GM21360 (cell line): ENCODE measurements around the gene TRIM47.
A peak's percentile ranks its signal among the peaks of the same experiment; 100 is the strongest.

Experiments used
- ATAC-seq: cut with Tn5 transposase; IDR thresholded peaks from one replicate; pipeline ENCODE4 v1.9.1; 2021; ENCODE audit warnings: mild to moderate bottlenecking, moderate library complexity; ENCODE audit not compliant: unreplicated experiment

Gene TRIM47

DNA sequence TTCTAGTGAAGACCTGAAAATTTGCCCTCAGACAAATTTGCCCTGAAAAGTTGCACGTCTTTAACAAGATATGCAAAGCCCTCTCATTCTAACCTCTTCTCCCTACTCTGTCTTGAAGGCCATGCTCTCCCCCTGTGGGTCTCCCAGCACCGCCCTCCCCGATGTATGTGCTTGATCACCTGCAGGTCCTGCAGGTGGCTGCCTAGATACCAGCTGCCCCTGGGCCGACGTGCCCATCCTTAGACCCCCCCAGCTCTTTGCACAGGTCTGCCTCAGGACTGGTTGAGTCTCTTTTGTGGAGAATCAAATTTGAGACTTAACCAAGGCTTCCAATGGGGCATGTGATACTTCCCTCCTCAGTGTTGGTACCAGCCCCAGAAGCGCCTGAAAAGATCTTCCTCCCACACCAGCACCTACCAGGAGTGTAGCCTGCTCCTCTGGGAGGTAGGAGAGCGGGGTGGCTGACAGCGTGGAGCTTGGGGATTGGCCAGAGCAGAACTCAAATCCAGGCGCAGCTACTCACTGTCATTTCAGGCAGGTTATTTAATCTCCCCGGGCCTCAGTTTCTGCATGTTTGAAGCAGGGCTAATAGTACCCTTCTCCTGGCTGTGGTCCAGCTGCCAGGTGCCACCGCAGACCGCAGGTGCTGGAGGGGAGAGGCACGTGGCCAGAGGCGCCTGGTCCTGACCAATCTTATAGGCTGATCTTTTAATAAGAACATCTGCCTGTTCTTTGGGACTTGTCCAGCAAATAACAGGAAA, 30.9 kb upstream of the TRIM47 start:
- no peak for ATAC-seq

DNA sequence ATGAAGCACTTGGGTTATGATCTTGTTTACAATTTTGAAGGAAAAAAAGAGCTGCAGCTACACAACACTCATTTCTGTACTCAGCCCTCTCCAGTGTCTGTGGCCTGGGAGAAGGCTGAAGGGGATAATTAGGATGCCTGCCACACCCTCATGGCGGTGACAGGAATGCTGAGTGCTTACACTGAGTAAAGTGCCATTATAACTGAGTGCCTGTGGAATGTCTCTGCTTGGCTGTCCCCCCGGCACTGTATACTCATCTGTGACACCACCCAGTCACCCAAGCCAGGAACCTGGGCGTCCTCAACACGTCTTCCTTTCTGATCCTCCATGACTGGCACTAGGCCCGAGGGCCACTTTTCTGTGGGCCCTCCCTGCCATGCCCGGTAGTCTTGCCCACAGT, 29.8 kb upstream of the TRIM47 start:
- ATAC-seq, result no peak

DNA sequence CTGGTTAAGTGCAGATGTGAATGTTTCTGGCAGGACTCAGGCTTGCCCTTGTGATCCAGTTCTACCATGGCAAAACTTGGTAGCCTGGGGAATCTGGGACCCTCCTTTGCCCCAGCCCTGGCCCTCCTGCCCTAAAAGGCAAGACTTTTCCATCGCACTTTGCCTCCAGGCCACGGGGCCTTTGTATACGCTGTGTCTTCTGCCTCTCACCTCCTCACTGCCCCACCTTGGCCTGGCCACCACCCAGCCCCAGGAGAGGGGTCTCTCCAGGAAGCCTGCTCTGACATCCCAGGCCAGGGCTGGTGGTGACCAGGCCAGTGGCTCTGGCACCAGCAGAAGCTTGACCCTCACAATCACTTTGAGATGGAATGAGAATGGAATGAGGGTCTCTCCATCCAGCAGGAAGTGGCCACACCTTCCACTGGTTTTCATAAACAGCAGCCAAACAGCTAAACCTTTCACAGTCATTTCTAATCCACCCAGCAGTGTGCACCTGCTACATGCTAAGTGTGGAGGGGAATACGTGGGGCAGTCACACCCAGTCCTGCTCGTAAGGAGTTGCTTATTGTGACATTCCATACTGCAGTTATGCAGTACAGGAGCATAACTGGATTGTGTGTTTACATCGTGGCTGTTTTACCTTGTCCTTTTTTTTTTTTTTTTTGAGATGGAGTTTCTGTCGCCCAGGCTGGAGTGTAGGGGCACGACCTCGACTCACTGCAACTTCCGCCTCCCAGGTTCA, 27.9 kb upstream of the TRIM47 start:
- ATAC-seq, result no peak

DNA sequence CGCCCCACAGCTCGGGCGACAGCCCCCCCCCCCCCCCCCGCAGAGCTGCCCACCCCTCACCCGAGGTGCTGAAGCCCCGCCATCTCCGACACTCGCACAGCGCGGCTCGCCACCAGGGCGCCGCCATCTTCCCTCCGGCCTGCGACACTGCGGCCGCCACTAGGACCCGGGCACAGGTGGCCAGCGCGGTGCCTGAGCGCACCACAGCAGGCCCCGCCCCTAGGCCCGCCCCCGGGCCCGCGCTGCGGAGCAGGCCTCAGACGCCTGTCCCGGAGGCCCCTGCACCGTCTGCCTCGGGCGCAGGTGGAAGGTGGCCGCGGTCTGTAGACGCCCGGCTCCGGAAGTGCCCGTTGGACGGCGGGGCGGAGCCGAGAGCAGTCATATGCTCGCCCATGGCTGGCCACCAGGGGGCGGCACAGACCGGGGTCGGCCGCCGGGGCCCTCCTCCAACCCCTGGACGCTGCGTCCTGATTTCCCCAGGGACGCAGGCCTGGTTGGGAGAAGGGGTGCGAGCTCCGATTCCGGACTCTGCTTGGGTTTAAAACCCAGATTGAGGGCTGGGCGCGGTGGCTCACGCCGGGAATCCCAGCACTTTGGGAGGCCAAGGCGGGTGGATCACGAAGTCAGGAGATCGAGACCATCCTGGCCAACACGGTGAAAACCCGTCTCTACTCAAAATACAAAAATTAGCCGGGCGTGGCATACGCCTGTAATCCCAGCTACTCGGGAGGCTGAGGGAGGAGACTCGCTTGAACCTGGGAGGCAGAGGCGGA, 26.6 kb upstream of the TRIM47 start, which contains the start of gene MRPL38:
TSS of gene MRPL38 (minus strand) at position 136 of the 773 bp plus-strand sequence. CDS start at position 127, 9 bp downstream.
- ATAC-seq, result peak; percentile 92

DNA sequence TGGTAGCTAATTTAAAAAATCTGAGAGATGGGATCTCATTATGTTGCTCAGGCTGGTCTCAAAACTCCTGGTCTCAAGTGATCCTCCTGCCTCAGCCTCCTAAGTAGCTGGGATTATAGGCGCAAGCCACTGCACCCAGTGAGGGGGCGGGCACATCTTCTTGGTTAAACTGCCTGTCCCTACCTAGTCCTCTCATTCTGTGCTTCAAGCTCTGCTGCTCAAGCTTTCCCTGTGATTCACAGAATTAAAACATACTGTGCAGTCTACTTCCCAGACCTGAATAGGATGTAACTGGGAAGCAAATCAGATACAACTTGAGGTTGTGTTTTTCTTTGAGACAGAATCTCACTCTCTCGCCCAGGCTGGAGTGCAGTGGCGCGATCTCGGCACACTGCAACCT, 24.0 kb upstream of the TRIM47 start:
- no peak for ATAC-seq

DNA sequence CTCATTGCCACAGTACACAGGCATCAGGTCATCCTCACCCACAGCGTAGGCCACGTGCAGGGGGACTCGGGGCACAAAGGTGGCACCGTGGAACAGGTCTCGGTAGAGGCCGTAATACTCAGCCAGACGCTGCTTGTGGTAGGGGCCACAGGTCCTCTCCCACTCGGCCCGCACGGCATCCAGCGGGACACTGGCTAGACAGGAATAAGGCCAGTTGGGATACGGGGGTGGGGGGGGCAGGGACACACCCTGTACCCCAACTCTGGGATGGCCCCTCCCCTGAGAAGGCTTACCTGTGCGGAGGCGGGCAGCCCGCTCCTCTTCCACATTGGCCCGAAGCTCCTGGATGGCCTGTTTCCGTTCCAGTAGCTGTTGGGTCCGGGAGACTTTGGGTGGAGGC, 23.3 kb upstream of the TRIM47 start:
- ATAC-seq, result no peak

DNA sequence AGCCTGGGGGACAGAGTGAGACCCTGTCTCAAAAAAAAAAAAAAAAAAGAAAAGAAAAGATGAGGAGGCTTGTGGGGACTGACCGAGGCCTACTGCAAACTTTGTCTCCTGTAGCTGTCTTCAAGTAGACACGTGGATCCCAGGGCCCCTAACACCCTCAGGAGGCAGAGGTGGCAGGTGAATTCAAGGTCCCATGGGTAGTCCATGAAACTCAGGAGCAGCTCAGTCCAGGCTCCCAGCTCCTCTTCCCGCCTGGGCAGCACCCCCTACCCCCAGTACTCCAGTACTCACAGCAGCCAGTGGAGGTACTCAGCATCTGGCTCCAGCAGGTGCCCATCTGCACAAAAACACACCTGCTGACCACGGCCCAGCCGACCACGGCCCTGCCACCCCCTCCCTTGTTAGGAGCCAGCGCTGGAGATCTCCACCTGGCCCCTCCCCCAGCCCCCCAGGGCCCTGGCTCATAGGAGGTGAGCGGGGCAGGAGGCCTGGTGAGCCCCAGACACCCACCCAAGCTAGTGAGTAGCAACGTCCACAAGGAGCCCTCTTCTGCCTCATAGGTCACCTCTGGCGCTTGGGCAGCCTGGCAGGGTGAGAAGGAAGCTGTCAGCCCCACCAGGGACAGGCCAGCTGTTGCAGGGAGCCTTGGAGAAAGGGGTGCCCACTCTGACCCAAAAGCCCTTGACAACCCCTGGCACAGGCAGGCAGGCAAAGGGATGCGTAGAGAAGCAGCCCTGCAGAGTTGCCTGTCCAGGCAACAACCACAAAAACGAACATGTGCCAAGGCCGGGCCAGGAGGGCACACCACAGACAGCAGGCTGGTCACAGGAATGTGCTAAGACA, 22.5 kb upstream of the TRIM47 start:
- ATAC-seq, result no peak

DNA sequence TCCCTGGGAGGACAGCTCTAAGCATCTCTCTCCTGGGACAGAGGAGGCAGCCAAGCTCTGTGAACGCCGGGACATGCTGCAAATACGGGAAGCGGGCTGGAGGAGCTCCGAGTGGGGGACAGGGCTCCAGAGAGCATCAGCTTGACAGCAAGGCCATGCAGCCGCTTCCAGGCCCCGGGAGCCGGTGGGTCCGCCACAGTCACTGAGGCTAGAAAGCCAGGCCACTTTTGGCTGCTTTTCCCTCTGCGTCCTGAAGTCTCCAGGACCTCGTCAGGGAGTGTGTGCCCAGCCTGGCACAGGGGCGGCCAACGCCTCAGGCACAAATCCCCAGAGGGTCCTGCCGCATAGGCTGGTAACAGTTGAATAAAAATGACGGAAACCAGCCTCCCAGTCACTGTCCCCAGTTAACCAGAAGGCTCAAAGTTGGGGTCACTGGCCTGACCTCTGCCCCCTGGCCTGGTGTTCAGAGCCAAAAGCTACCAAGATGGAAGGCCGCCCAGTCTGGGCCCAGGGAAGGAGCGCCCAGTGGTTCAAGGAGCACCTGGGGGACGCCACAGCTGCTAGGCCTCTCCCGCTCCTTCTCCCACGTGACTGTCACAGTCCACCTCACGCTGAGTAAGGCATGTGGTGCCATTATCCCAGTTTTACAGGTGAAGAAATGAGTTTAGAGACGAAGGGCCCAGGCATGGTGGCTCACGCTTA, 21.5 kb upstream of the TRIM47 start:
- ATAC-seq, result no peak

DNA sequence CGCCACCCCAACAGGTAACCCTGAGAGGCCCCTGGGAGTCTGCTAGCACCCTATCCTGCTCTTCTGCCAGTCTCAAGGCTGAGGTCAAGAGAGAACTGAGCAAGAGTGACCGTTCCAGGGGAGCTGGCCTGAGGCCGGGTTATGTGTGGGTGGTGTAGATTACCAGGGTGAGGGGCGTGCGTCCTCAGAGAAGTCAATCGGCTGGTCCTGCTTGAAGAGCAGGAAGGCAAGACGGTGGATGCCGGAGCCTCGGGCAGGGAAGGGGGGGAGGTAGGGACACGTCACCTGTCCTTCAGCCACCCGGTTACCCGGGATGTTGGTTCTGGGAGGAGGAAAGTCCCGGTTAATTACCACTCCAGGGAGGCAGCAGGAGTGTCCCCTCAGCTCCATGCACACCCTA, 21.0 kb upstream of the TRIM47 start:
- no peak for ATAC-seq

DNA sequence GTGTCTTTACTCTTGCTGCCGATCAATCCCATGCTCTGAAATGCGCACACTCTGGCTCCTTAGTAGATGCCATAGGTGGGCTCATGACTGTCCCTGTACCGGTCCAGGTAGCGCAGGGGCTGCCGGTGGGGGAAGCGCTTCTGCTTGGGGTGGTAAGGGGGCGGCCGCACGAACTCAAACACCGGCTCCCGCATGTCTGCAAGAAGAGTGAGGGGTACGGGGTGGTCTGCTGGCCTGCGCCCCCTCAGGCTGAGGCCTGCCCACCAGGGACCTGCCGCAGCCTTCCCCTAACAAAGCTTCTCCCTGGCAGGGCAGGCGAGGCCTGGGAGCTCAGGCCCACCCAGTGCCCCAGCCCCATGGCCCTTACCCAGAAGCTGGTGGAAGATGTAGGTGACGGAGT, 20.4 kb upstream of the TRIM47 start:
- ATAC-seq, result no peak

DNA sequence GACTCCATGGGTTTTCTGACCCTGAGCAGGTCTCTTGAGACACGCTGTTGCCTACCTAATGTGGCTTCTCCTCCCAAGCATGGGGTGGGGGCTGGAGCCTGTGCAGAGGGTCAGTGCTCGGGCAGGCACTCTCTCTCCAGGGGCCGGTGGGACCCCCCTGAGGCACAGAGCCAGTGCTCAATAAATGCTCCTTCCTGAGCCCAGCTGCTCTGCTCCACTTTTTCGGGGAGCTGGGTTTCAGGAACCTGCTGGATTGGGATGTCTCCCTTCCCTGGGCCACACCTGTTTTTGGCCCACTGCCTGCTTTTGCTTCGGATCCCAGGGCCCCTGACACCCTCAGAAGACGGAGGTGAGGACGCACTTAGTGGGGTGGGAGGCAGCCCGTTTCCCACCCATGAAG, 19.7 kb upstream of the TRIM47 start:
- no peak for ATAC-seq

DNA sequence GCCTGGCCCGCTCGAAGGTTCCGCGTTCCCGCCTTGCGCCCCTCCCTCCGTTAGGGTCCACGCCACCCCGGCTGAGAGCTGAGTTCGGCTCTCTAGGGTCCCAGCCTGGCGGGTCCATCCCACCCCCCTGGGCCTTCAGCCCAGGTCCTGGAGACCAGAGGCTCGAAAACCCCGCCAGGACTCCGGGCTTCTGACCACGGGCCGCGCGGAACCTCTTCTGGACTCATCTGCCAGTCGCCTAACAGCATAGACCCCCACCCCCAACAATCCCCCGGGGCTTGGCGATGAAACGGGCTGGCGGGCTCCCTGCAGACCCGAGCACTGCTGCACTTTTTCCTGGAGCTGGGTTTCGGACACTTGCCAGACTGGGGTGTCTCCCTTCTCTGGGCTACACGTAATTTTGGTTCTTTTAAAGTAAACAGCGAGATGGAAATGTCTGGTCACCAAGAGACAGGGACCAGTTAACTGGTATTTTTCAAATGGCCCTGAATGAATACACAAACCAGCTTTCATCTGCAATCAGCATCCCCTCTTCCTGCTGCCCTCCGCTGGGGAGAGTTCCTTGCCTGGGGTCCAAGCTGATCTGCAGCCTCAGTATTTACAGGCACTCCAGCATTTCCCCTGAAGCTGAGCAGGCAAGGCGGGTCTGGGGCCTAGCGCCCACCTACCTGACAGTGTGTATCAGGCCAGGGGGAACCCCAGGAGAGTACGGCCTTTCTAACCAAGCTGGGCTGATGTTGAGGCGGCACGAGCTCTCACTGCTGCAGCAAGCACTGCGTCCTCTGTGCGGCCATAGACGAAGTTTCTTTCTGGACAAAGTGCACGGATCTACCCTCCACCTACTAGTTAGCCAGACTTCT, 19.0 kb upstream of the TRIM47 start:
- peak; percentile 19 for ATAC-seq

DNA sequence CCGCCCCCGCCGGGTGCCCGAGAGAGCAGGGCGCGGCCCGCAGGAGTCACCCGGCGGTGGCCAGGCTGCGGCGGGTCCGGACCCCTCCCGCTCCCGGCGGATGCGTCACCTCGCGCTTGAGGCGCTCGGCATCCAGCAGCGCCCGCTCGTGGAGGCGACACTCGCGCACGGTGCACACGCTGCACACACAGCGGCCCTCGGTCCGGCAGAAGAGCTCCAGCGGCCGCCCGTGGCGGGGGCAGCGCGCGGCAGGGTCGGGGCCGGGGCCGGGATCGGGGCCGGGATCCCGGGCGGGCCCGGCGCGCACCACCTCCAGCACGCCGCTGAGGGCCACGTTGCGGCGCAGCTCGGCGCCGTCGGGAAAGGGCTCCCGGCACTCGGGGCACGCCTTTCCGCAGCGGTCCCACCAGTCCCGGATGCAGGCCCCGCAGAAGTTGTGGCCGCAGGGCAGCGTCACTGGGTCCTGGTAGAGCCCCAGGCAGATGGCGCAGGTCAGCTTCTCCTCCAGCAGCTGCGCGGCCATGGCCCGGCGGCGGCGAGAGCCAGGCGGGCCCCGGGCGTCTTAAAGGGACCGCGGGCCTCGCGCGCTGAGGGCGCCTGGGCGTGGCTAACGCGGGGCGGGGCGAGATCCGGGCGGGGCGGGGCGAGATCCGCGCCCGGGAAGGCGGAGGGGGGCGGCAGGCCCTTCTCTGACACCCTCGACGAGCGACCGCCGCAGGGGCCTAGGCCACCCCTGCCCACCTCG, 18.2 kb upstream of the TRIM47 start, which contains the start of gene TRIM65:
TSS of gene TRIM65 (minus strand) at position 537 of the 745 bp plus-strand sequence. CDS start at position 523, 14 bp downstream.
- ATAC-seq, result peak; percentile 38

DNA sequence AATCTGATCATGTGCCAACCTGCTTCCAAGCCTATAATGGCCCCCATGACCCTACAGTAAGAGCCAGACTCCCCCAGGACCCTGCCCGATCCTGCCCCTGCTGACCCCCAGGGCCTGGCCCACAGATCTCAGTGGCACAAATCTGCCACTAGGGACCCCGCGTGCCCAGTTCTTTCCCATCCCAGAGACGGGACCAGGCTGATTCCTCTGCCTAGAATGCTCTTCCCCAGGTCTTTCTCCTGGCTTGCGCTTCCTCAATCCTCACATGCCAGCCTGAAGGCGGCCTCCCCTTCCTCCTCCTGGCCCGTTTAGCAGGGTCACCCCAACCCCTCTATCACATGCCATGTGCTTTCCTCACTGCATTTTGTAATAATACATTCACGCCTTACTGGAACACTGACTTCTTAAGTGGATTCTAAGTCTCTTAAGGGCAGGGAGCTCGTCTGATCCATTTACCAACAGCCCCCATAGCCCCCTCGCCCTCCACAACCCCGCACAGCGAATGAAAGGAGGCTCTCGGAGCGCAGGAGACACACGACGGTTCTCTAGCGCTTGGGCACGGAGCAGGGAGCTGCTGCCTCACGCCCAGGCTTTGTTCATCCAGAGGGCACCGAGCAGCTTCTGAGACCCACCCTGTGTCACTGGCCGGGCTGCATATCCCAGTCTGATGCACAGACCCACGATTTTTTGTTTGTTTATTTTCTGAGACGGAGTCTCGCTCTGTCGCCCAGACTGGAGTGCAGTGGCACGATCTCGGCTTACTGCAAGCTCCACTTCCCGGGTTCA, 17.2 kb upstream of the TRIM47 start:
- ATAC-seq, result no peak

DNA sequence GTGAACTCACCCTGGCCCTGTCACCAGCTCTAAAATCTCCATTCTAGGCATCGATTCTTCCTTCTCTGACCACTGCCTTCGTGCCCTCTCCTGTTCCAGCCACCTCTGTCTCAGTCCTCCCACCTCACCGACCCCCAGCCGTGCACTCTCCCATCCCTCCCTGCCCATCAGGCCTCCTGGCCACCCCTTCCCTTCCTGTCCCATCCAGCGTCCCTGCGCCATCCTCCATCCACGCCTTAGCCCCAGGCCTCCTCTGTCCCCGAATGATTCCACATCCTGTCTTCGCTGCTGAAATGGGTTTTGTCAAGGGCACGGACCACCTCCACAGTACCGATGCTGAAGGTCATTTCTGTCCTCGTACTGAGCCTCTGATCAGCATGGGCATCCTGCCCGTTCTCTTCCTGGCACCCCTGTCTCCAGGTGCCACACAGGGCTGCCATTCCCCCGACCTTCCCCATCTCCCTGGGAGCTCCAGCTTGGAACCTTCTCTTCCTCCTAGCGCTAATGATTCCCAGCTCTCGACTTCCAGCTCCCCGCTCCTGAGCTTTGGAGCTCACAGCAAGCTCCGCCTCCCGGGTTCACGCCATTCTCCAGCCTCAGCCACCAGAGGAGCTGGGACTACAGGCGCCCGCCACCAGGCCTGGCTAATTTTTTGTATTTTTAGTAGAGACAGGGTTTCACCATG, 15.8 kb upstream of the TRIM47 start:
- ATAC-seq, result no peak

DNA sequence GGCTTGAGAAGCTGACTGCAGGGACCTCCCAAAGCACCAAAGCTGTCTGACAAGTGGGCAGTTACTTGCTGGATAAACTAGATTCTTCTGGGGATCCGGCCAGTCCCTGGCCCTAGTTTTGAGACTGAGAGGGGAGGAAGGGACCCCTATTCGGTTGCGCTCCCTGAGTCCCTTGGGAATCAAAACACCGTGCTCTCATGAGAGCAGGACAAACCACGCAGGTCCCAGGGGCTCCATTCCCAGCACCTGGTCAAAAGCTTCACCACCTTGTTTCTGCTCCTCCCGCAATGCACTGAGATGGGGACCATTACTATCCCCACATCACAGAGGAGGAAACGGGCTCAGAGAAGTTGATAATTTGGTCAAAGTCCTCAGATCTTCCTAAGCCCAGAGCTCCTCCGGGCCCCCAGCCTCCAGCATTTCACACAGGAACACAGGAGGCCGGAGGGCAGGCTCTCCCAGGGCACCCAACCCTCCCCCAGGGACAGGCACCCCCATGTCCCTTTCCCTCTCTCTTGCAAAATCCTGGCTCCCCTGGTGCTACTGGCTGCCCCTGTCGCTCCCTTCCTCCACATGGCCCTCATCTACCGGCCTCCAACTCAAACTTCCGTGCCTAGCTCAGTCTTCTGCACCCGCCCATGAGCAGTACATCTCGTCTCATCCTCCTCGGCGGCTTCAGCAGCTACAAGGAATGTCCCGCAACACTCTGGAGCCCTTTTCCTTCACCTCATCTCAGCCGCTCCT, 15.1 kb upstream of the TRIM47 start:
- no peak for ATAC-seq
